Measurements from ENCODE around the gene SLC25A12. TPM values are rescaled to one million over a fixed set of nuclear protein-coding genes. Genes with fewer than 3 reads are reported as not detected.

The SLC25A12 gene
- total and polyA plus RNA-seq, 10 of the 15 experiments (the other 5 are each of a cell fraction or from before 2014, with no cell fraction given), result 20.9 to 50.0 (median 33.0) TPM

DNA sequence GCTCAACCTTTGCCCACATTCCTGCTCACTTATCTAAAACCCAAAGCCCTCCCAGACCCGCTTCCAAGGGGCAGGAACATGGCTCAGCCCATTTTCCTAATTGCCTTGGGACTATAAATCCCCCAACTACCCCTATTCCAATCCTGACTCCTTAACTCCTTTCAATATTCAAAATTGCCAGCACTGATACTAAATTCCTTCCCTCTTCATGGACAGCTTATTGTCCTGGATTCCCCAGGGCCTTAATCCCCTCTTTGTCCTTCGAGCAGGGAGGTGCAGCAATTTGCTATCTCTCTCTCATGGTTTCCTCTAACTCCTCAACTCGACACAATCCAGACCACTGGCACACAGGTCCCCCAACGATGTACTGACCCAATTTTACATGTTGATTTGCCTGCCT lies 99.1 kb downstream of the SLC25A12 start (continued):
- TF ChIP-seq, protein P1, sequence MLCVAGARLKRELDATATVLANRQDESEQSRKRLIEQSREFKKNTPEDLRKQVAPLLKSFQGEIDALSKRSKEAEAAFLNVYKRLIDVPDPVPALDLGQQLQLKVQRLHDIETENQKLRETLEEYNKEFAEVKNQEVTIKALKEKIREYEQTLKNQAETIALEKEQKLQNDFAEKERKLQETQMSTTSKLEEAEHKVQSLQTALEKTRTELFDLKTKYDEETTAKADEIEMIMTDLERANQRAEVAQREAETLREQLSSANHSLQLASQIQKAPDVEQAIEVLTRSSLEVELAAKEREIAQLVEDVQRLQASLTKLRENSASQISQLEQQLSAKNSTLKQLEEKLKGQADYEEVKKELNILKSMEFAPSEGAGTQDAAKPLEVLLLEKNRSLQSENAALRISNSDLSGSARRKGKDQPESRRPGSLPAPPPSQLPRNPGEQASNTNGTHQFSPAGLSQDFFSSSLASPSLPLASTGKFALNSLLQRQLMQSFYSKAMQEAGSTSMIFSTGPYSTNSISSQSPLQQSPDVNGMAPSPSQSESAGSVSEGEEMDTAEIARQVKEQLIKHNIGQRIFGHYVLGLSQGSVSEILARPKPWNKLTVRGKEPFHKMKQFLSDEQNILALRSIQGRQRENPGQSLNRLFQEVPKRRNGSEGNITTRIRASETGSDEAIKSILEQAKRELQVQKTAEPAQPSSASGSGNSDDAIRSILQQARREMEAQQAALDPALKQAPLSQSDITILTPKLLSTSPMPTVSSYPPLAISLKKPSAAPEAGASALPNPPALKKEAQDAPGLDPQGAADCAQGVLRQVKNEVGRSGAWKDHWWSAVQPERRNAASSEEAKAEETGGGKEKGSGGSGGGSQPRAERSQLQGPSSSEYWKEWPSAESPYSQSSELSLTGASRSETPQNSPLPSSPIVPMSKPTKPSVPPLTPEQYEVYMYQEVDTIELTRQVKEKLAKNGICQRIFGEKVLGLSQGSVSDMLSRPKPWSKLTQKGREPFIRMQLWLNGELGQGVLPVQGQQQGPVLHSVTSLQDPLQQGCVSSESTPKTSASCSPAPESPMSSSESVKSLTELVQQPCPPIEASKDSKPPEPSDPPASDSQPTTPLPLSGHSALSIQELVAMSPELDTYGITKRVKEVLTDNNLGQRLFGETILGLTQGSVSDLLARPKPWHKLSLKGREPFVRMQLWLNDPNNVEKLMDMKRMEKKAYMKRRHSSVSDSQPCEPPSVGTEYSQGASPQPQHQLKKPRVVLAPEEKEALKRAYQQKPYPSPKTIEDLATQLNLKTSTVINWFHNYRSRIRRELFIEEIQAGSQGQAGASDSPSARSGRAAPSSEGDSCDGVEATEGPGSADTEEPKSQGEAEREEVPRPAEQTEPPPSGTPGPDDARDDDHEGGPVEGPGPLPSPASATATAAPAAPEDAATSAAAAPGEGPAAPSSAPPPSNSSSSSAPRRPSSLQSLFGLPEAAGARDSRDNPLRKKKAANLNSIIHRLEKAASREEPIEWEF (IDR thresholded peaks at IDR 0.05; ENCODE audit: insufficient replicate concordance, low read depth, low read length), result no peak
- TF ChIP-seq EP300 (IDR thresholded peaks at IDR 0.05; ENCODE audit: borderline replicate concordance in 1 of 2, control insufficient read depth in 1 of 2, low read depth in 2 of 2, low read length in 2 of 2) (no peak), SPI1 (IDR thresholded peaks at IDR 0.05; ENCODE audit: borderline replicate concordance, insufficient read depth, low read depth, low read length) (no peak), CHD1 (IDR thresholded peaks at IDR 0.05; ENCODE audit: low read depth, low read length) (no peak)
